DMS153 treated with DMSO at 0.1 percent for 48 hours (cell line): ENCODE measurements around the gene FRAT2.
A peak's percentile ranks its signal among the peaks of the same experiment; 100 is the strongest.
"Not testable (repeated sequence)": the region's sequence is repeated elsewhere in the genome, so short reads cannot be mapped to it uniquely, and the experiment has no call there.

Source experiments
- DNase-seq: peaks from one replicate; lab custom pipeline; 2025; ENCODE audit not compliant: unreplicated experiment; lab: John Stamatoyannopoulos, UW

FRAT2 gene

DNA sequence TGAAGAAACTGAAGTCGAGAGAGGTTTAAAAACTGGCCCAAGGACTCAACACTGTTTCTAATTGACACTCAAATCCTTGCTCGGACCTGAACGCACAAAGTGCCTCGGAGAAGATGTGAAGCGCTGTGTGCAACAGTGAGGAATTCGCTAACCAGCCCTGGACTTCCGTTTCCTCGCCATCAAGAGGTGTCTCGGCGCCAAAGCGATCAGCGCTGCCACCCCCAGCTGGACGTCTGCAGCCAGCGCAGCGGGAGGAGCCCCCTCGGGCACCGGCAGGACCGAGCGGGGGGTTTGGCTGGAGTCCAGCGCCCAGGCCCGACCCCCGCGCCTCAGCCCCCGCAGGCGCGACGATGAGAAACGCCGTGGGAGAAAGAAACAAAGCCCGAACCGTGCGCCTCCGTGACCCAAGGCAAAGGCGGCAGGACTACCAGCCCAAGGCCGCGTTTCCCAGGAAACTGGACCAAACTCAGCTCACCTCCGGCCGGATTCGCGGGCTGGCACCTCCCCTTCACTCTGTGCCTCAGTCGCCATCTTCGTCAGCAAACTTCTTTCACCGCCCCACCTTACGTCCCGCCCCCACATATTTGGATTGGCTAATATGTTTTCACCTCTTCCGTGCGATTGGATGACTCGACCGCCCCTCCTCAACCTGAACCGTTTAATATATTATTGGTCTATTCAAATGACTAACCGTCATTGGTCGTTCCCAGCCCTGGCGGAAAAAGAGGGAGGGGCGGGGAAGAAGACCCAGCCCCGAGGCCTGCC is 42.2 kb downstream of the FRAT2 start, which contains the start of gene ARHGAP19:
Gene ARHGAP19 (minus strand): TSS at position 541 of the 765 bp plus-strand sequence. CDS start 10 bp downstream, at position 531.
- DNase-seq = peak; percentile 97

DNA sequence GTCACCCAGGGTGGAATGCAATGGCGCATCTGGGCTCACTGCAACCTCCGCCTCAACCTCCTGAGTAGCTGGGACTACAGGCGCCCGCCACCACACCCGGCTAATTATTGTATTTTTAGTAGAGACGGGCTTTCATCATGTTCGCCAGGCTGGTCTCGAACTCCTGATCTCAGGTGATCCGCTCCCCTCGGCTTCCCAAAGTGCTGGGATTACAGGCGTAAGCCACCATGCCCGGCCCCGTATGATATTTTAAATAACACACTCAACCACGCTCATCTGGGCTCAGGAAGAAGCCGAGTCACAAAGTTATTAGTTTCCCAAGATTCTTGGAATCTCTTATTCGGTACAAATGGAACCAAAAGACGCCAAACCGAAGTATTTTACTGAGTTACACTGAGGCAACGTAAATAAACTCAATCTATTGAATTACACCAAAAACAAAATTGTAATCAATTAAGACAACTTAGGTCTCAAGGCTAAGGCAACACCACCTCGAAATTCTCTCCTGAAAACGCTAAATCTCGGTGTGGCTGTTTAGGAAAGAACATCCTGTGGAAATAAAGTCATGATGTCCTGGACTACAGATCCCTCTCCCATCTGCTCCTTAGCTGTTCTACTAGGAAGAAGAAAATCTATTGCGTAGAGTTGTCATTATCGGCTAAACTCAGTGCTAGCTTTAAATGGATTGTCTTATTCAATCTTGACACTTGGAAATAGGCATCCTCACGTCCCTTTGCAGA is 43.0 kb downstream of the FRAT2 start:
- peak; percentile 42 for DNase-seq

DNA sequence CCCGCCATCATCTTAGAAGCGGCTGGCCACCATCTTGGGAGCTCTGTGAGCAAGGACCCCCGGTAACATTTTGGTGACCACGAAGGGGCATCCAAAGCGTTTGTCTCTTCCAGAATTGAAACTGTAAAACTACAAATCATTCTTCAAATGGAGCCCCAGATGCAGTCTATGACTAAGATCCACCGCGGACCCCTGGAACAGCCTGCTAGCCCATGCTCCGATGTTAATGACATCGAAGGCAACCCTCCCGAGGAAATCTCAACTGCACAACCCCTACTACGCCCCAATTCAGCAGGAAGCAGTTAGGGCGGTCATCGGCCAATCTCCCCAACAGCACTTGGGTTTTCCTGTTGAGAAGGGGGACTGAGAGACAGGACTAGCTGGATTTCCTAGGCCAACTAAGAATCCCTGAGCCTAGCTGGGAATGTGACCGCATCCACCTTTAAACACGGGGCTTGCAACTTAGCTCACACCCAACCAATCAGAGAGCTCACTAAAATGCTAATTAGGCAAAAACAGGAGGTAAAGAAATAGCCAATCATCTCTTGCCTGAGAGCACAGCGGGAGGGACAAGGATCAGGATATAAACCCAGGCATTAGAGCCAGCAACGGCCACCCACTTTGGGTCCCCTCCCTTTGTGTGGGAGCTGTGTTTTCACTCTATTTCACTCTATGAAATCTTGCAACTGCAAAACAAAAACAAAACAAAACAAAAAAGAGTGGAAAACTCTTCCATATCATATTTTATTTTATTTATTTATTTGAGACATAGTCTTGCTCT is 43.8 kb downstream of the FRAT2 start:
- DNase-seq = not testable (repeated sequence)

DNA sequence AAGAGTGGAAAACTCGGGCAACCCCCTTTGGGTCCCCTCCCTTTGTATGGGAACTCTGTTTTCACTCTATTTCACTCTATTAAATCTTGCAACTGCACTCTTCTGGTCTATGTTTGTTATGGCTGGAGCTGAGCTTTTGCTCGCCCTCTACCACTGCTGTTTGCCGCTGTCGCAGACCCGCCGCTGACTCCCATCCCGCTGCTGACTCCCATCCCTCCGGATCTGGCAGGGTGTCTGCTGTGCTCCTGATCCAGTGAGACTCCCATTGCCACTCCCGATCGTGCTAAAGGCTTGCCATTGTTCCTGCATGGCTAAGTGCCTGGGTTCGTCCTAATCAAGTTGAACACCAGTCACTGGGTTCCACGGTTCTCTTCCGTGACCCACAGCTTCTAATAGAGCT is 44.5 kb downstream of the FRAT2 start:
- DNase-seq = not testable (repeated sequence)
